H9 (cell line): Measurements from ENCODE around the gene TMEM158. TPM values are rescaled to one million over a fixed set of nuclear protein-coding genes. Genes with fewer than 3 reads are reported as not detected.

Experiments used
- DNase-seq: peaks from one replicate; pipeline ENCODE4 v3.0.0-alpha.2; 2017
- H2AFZ ChIP-seq: one replicate; pipeline ENCODE4 v1.6.1; 2013; ENCODE audit warnings: mild to moderate bottlenecking, low read length, control low read depth, moderate library complexity
- H2AK5ac ChIP-seq: 2 replicates; pipeline ENCODE4 v1.6.1; 2013; ENCODE audit warnings: low read length, control low read depth, mixed read lengths; ENCODE audit not compliant: insufficient read length
- H2BK120ac ChIP-seq: one replicate; pipeline ENCODE4 v1.6.1; 2013; ENCODE audit warnings: low read depth, mild to moderate bottlenecking, low read length, control low read depth, inconsistent platforms; ENCODE audit not compliant: poor library complexity, severe bottlenecking
- H2BK12ac ChIP-seq: 2 replicates; pipeline ENCODE4 v1.6.1; 2013; ENCODE audit warnings: low read length, control low read depth, mixed read lengths, low read depth; ENCODE audit not compliant: insufficient read length
- H2BK15ac ChIP-seq: 2 replicates; pipeline ENCODE4 v1.6.1; 2013; ENCODE audit warnings: low read depth, low read length, control low read depth
- H2BK20ac ChIP-seq: one replicate; pipeline ENCODE4 v1.6.1; 2013; ENCODE audit warnings: low read depth, mild to moderate bottlenecking, low read length, control low read depth, inconsistent platforms; ENCODE audit not compliant: poor library complexity, severe bottlenecking
- H2BK5ac ChIP-seq: 2 replicates; pipeline ENCODE4 v1.6.1; 2013; ENCODE audit warnings: low read length, control low read depth, mixed read lengths; ENCODE audit not compliant: insufficient read length
- H3K14ac ChIP-seq: 2 replicates; pipeline ENCODE4 v1.6.1; 2013; ENCODE audit warnings: low read length, control low read depth; ENCODE audit not compliant: insufficient read depth
- H3K18ac ChIP-seq: 2 replicates; pipeline ENCODE4 v1.6.1; 2013; ENCODE audit warnings: low read depth, mild to moderate bottlenecking, mixed read lengths, low read length, control low read depth; ENCODE audit not compliant: insufficient read length
- H3K23ac ChIP-seq: 2 replicates; pipeline ENCODE4 v1.6.1; 2013; ENCODE audit warnings: low read length, control low read depth, mixed read lengths, low read depth; ENCODE audit not compliant: insufficient read length
- H3K23me2 ChIP-seq: 2 replicates; pipeline ENCODE4 v1.6.1; 2013; ENCODE audit warnings: low read depth, mild to moderate bottlenecking, mixed read lengths, low read length, control low read depth; ENCODE audit not compliant: insufficient read length, poor library complexity, severe bottlenecking
- H3K27ac ChIP-seq: 2 replicates; pipeline ENCODE4 v1.5.1; 2013; ENCODE audit warnings: low read length, control low read depth, mixed read lengths, low read depth; ENCODE audit not compliant: insufficient read length
- H3K27me3 ChIP-seq: 2 replicates; pipeline ENCODE4 v1.6.1; 2013; ENCODE audit warnings: low read length, control low read depth, inconsistent platforms; ENCODE audit not compliant: insufficient read depth
- H3K4ac ChIP-seq: 2 replicates; pipeline ENCODE4 v1.6.1; 2013; ENCODE audit warnings: low read depth, mild to moderate bottlenecking, control low read depth, inconsistent platforms, low read length, moderate library complexity
- H3K4me1 ChIP-seq: 2 replicates; pipeline ENCODE4 v1.6.1; 2013; ENCODE audit warnings: low read length, control low read depth, inconsistent platforms; ENCODE audit not compliant: insufficient read depth
- H3K4me2 ChIP-seq: 2 replicates; pipeline ENCODE4 v1.6.1; 2013; ENCODE audit warnings: low read length, control low read depth, mixed read lengths; ENCODE audit not compliant: insufficient read length, insufficient read depth
- H3K56ac ChIP-seq: 2 replicates; pipeline ENCODE4 v1.6.1; 2013; ENCODE audit warnings: low read depth, mild to moderate bottlenecking, mixed read lengths, low read length, control low read depth; ENCODE audit not compliant: insufficient read length
- H3K79me1 ChIP-seq: 2 replicates; pipeline ENCODE4 v1.6.1; 2013; ENCODE audit warnings: low read depth, mild to moderate bottlenecking, moderate library complexity, low read length, control low read depth, inconsistent platforms; ENCODE audit not compliant: insufficient read depth, poor library complexity, severe bottlenecking
- H3K79me2 ChIP-seq: 2 replicates; pipeline ENCODE4 v1.6.1; 2013; ENCODE audit warnings: low read length, control low read depth, inconsistent platforms; ENCODE audit not compliant: insufficient read depth
- H3K9ac ChIP-seq: 2 replicates; pipeline ENCODE4 v1.6.1; 2013; ENCODE audit warnings: low read length, control low read depth, mixed read lengths; ENCODE audit not compliant: insufficient read length; ENCODE audit errors: extremely low read depth
- H3K9me3 ChIP-seq: one replicate; pipeline ENCODE4 v1.6.1; 2013; ENCODE audit warnings: low read depth, low read length, inconsistent platforms; ENCODE audit not compliant: control insufficient read depth
- H3T11ph ChIP-seq: one replicate; pipeline ENCODE4 v1.6.1; 2013; ENCODE audit warnings: mild to moderate bottlenecking, low read length, control low read depth, inconsistent platforms
- H4K20me1 ChIP-seq: one replicate; pipeline ENCODE4 v1.6.1; 2013; ENCODE audit not compliant: control insufficient read depth, insufficient read length, insufficient read depth
- H4K5ac ChIP-seq: 2 replicates; pipeline ENCODE4 v1.6.1; 2013; ENCODE audit warnings: low read depth, mild to moderate bottlenecking, mixed read lengths, low read length, control low read depth; ENCODE audit not compliant: insufficient read length
- H4K8ac ChIP-seq: replicated peaks from 2 replicates; pipeline ENCODE4 v1.6.1; 2013; ENCODE audit warnings: low read length, control low read depth, mixed read lengths, low read depth; ENCODE audit not compliant: insufficient read length
- H4K91ac ChIP-seq: 2 replicates; pipeline ENCODE4 v1.6.1; 2013; ENCODE audit warnings: low read depth, mild to moderate bottlenecking, moderate library complexity, mixed read lengths, low read length, control low read depth; ENCODE audit not compliant: insufficient read length
- H3K27ac Mint-ChIP-seq, 3 experiments: 2 replicates in 2 of 3; 3 replicates in 1 of 3; pipeline ENCODE4 v1.8.0; 2020 to 2021; ENCODE audit warnings: mixed read lengths in 3 of 3, mild to moderate bottlenecking in 1 of 3, moderate library complexity in 1 of 3
- H3K27me3 Mint-ChIP-seq: 2 replicates; pipeline ENCODE4 v1.8.0; 2021; ENCODE audit warnings: low read depth, mild to moderate bottlenecking, moderate library complexity, mixed read lengths
- H3K36me3 Mint-ChIP-seq, 3 experiments: 2 replicates in 2 of 3; 3 replicates in 1 of 3; pipeline ENCODE4 v1.8.0; 2020 to 2021; ENCODE audit warnings: low read depth in 3 of 3, mixed read lengths in 3 of 3; ENCODE audit not compliant: insufficient read depth in 1 of 3
- H3K4me1 Mint-ChIP-seq, 2 experiments: 2 replicates each; pipeline ENCODE4 v1.8.0; 2020; ENCODE audit warnings: mixed read lengths in 2 of 2
- H3K4me3 Mint-ChIP-seq, 2 experiments: 2 replicates in 1 of 2; 3 replicates in 1 of 2; pipeline ENCODE4 v1.8.0; 2020 to 2021; ENCODE audit warnings: mild to moderate bottlenecking in 2 of 2, mixed read lengths in 2 of 2, moderate library complexity in 1 of 2
- H3K9me3 Mint-ChIP-seq, 2 experiments: 2 replicates in 1 of 2; 3 replicates in 1 of 2; pipeline ENCODE4 v1.8.0; 2020; ENCODE audit warnings: mild to moderate bottlenecking in 2 of 2, mixed read lengths in 2 of 2, moderate library complexity in 1 of 2
- CTCF ChIP-seq: fragments of 200-600 bp; sonication (generic); conservative IDR thresholded peaks from 3 replicates; pipeline ENCODE4 v1.8.0; 2021; ENCODE audit warnings: antibody characterized with exemption, mild to moderate bottlenecking
- WGBS: extraction: QIAGEN DNeasy Blood & Tissue Kit; methylation state at CpG from one replicate; pipeline ENCODE4 v1.1.7; 2013; ENCODE audit warnings: missing lambda C conversion rate, low lambda C conversion rate, mixed read lengths; ENCODE audit not compliant: insufficient read length; ENCODE audit errors: extremely low coverage; 5-methylcytosine and 5-hydroxymethylcytosine counted together
- total RNA-seq: library from RNA; stranded (reverse); gene quantifications from 2 replicates; pipeline ENCODE4 v1.2.1, GENCODE V29; 2021

Gene TMEM158
- total RNA-seq, 1 experiment from 2014 or later = 29.1 TPM

DNA sequence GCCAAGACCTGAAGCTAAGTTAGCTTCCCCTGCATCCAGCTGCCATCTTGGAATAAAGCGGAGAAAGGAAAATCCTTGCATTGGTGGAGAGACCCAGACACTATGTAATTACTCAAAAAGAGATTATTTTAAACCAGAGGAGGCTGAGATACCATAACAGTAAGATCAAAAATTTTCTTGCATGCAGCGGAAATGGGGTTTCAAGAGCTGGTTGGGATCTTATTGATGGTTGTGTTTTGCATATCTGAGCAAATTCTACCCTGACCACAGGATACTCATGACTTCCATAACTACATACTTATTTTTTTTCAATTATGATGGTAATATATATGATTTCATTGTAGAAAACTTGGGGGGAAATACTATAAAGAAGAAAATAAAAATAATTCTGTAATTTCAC is 17.5 kb downstream of the TMEM158 start:
- Histone ChIP-seq H3K9ac (no peak overlapping the region), H4K5ac (no peak overlapping the region), H3K14ac (no peak overlapping the region), H2BK120ac (no peak overlapping the region), H3K18ac (no peak overlapping the region), H3K23me2 (no peaks in the 10 kb centered on the region), H2BK5ac (no peak overlapping the region), H3K4ac (no peak overlapping the region), H2BK12ac (no peak overlapping the region), H3K4me1 (no peaks in the 10 kb centered on the region), H4K20me1 (no peaks in the 10 kb centered on the region), H3K4me2 (no peak overlapping the region), H3T11ph (no peak overlapping the region), H4K8ac (no peak overlapping the region), H2AFZ (no peak overlapping the region), H2AK5ac (no peak overlapping the region), H3K27me3 (no peaks in the 10 kb centered on the region), H3K79me1 (no peaks in the 10 kb centered on the region), H3K79me2 (no peaks in the 10 kb centered on the region), H3K23ac (no peak overlapping the region), H3K27ac (no peak overlapping the region), H3K56ac (no peak overlapping the region), H3K9me3 (no peaks in the 10 kb centered on the region), H2BK15ac (no peak overlapping the region), H4K91ac (no peak overlapping the region), H2BK20ac (no peak overlapping the region)
- TF ChIP-seq CTCF = no peak
- H3K4me3 Mint-ChIP-seq = no peak overlapping the region
- H3K27ac Mint-ChIP-seq = 0 out of 7 replicates have a peak overlapping the region, but pooled peaks of 1 of the 3 experiments have one; percentile 35
- H3K9me3 Mint-ChIP-seq = no peaks in the 10 kb centered on the region; a peak in 1 of 5 replicates
- H3K27me3 Mint-ChIP-seq = peaks cover 16% of the 10 kb centered on the region
- H3K36me3 Mint-ChIP-seq = no peaks in the 10 kb centered on the region
- peaks cover 12 to 16% of the 10 kb centered on the region in 2 experiments for H3K4me1 Mint-ChIP-seq
- no CpG with 5 or more reads among the region's 2 CpGs for WGBS
- no peak for DNase-seq
